HG02943 (cell line): ENCODE data around the gene CSK.

ENCODE experiments used
- ATAC-seq: cut with Tn5 transposase; IDR thresholded peaks from one replicate; pipeline ENCODE4 v1.9.1; 2021; ENCODE audit warnings: mild to moderate bottlenecking, low read depth, moderate library complexity; ENCODE audit not compliant: unreplicated experiment

Gene CSK

GRCh38 chr15:74840851-74841775, 59.2 kb downstream of the CSK start:
- ATAC-seq, result no peak

DNA sequence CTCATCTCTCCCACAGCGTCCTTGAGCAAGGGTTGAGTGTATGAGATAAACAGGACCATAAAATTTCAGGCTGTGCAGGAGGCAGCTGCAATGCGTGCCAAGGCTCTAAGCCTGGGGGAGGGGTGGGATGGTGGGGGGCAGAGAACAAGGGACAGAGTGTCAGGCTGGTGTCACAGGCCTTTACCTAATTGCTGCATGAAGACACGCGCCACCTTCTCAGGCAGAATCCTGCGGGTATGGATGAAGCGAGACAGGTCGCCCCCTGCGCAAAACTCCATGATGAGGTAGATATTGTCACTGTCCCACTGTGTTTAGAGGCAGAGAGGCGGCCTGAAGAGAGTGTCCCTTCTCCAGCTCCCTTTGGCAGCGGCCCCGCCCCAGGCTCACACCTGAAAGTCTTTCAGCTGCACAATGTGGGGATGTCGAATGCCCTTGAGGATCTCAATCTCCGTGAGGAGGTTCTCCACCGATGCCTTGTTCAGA, 60.1 kb downstream of the CSK start:
- ATAC-seq, result no peak

DNA sequence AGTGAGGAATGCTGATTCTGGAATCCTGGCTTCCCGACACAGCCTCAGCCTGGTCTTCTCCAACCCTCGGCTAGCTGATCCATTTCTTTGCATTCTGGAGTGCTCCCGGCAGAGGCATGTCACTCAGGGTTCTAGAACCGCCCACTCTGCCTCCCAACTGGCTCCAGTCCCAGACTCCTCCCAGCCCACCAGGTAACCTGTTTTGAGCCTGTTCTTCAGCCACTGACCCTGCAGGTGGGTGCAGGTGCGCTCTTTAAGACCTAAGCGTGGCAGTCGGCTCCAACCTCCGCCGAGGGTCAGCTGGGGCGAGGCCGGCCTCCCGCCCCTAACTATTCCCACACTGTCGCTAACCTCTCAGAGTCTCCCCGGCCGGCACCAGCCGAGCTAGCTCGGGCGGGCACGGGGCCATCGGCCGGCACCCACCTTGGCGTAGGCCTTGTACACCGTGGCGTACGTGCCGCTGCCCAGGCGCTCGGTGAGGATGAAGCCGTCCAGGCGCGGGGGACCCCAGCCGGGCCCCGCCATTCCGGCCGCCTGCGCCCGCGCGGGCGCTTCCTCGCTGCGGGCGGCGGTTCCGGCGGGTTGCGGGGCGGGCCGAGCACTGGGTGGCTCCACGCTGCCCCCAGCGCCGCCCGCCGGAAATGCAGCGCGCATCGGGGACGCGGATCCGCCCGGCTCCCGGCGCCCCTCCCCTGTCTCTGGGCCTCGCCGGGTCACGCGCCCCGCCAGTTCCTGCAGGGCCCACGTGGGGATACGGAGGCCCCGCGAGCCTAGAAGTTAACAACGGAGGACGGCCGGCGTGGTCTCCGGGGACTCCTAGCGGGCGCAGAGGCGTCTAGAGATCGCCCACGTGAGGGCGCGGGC, 60.9 kb downstream of the CSK start, which contains the start of gene ULK3:
Gene ULK3 (minus strand): TSS at position 576 of the 864 bp plus-strand sequence. CDS start 51 bp downstream, at position 525.
- ATAC-seq, result peak; percentile 69

- ATAC-seq, result no peak
Observed at GRCh38 chr15:74843445-74843828, 61.6 kb downstream of the CSK start.

GRCh38 chr15:74843891-74844299, 62.0 kb downstream of the CSK start:
- ATAC-seq, result no peak

- ATAC-seq, result no peak
Observed at GRCh38 chr15:74844319-74845207, 62.7 kb downstream of the CSK start.

- no peak for ATAC-seq
Observed at GRCh38 chr15:74845208-74845568, 63.3 kb downstream of the CSK start.

GRCh38 chr15:74845581-74845980, 63.7 kb downstream of the CSK start:
- ATAC-seq, result no peak

DNA sequence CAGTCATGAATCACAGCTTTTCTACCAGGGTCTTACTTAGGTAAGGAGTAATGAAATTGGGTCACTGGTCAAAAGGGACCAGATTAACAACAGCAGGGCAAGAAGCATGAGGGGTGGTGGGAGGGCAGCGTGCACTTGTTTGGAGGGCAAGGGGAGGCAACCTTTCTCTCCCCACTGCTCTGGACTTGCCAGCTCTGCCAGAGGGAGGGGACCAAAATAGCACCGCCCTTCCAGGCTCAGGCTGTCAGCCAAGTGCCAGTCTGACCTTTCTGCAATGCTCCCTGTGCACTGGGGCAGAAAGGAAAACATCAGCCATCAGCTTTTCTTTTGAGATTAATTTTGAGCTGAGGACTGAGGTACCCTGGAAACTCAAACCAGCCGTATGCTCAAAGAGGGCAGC, 65.6 kb downstream of the CSK start:
- no peak for ATAC-seq

DNA sequence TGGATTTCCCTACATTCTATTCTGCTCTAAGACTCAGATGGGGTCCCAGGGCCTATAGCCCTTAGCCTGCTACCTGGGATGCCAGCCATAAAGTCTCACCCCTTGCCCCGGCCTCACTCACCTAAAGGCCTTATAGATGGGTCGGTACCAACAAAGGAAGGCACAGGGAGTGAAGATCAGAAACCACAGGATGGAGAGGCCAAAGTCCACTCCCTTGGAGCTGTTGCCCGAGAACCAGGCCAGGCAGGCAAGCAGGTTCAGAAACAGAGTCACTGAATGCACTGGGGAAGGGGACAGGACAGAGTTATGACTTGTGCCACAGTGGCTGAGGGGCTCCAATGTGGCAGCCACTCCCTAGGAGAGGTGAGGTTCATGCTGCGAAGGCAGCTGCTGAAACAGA, 68.5 kb downstream of the CSK start:
- ATAC-seq, result no peak

- ATAC-seq, result no peak
Observed at GRCh38 chr15:74851960-74852359, 70.1 kb downstream of the CSK start.
